ENCODE measurements around the gene PTP4A2.
"Not testable (repeated sequence)": the region's sequence is repeated elsewhere in the genome, so short reads cannot be mapped to it uniquely, and the experiment has no call there.

The PTP4A2 gene

GRCh38 chr1:31923901-31924535 lies 14.2 kb downstream of the PTP4A2 start:
- no peak for DNase-seq

DNA sequence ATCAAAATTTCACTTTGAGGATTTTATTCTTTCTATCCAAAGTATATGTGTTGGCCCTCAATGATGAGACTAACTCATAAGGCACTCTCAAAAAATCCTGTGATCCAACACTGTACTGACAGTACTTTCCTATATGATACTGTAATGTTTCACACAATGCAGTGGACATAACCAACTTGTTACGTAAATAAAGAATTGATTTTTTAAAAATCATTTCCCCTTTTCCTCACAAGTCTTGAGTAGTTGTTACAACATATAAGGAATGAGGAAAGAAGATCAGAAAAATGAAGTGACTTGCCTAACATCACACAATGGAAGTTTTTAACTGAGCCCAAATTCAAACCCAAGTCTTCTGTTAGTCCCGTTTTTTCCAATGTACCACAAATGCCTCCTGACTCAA lies 17.2 kb downstream of the PTP4A2 start:
- DNase-seq: no peak

DNA sequence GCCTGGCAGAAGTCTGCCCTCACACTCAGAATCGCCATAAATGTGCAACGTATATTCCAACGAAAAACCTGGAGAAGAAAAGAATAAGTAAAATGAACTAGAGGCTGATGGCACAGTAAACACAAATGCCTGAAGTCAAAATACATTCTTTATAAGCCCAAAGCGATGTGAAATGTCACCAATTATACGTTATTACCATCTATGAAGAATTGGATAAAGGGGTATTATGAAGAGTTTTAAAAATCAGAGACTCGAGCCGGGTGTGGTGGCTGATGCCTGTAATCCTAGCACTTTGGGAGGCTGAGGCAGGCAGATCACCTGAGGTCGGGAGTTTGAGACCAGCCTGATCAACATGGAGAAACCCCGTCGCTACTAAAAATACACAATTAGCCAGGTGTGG lies 18.6 kb downstream of the PTP4A2 start:
- DNase-seq: no peak

DNA sequence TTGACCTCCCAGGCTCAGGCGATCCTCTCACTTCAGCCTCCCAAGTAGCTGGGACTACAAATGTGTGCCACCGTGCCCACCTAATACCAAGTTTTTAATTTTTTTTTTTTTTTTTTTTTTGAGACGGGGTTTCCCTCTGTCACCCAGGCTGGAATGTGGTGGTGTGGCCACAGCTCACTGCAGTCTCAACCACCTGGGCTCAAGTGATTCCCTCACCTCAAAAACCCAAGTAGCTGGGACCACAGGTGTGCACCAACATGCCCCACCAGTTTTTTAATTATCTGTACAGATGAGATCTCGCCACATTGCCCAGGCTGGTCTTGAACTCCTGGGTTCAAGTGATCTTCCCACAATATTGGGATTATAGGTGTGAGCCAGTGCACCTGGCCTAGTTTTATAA lies 22.7 kb downstream of the PTP4A2 start:
- DNase-seq: no peak

DNA sequence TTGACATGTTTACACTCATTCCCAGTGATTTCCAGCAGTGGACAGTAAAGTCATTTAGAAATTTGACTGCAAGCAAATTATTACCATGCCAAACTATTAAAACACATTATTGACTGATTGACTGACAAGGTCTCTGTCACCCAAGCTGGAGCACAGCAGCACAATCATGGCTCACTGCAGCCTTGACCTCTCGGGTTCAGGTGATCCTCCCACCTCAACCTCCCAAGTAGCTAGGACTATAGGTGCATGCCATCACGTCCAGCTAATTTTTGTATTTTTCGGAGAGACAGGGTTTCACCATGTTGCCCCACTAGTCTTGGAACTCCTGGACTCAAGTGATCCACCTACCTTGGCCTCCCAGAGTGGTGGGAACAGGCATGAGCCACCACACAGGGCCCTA lies 24.2 kb downstream of the PTP4A2 start:
- no peak for DNase-seq

DNA sequence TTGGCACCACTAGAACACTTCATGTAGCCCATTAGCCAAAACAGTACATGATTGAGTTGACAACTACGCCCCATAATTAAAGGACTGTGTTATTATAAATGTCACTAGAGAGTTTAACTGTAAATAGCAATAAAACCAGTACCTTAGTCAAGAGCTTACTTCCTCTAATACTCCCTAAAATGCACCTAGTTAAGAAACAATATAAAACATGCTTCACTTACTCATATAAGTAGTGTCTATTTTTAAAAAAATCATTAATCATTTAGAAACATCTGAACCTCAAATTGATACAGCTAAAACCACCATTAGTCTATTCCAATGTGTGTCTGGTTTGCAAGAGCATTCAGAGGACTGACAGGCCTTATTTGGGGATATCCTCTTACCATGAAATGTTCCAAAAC lies 25.3 kb downstream of the PTP4A2 start:
- DNase-seq: no peak

DNA sequence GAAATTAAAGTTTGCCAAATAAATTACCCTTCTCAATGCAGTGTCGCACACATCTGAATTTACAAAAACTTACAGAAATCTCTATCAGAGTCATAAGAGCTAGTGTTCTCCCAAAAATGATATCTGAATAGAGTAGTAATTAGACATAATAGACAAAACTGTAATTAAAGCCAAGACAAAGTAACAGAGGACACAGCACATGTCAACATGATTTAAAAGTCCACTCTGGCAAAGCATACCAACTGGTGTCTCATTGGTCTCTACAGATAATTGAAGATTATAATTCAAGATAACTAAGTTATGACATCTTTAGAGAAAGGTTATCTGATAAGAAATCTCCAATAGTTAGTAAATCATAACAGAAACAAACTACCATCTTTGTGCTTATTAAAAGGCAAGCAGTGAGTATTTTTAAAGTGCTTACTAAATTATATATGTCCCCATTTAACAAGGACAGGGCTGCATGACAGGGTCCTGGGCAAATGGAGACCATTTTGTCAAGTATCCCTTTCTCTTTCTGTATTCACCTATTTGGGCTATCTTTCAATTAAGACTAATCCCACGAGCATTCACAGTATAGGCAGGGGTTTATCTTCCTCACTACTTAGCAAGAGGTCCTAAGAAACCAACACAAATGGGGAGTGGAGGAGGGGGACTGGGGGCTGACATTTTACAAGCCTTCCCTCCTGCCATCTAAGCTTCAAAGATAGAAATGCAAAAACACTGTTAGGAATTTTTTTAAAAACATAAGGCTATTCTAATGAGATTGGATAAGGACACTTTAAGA lies 26.0 kb downstream of the PTP4A2 start:
- no peak for DNase-seq

- DNase-seq: no peak
Measured at GRCh38 chr1:31910933-31911332, 27.2 kb downstream of the PTP4A2 start.

DNA sequence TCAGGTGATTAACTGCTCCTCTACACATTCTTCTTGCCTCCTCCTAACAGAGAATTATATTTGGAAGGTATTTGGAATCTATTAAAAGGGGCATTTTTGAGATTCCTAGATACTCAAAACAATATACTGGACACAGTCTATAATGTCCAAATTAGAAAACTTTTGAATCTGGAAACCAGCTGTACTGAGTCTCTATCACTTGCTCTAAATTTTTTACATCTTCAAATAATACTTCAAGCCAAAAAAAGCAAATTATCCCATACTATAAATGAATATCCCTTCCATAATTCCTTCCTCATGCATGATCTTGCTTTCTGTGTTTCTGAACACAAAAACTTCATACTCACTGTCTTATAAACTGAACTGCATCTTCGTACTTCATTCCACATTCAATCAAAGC lies 28.5 kb downstream of the PTP4A2 start:
- DNase-seq: no peak

DNA sequence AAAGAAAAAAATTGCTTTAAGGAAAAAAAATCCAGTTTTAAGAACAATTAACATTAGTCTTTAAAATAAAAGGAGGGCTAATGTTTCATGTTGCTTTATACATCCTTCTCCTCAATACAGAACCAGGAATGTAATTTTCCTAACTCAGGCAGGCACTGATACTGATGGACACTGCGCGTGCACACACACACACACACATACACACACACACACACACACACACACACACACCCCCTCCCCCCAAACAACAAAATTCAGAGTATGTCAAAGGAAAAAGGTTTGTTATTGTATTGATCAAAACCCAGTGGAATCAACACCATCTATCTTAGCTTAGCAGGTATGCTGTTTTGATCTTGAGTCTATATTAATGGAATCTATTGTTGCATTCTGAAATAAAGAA lies 31.6 kb downstream of the PTP4A2 start:
- DNase-seq: no peak

DNA sequence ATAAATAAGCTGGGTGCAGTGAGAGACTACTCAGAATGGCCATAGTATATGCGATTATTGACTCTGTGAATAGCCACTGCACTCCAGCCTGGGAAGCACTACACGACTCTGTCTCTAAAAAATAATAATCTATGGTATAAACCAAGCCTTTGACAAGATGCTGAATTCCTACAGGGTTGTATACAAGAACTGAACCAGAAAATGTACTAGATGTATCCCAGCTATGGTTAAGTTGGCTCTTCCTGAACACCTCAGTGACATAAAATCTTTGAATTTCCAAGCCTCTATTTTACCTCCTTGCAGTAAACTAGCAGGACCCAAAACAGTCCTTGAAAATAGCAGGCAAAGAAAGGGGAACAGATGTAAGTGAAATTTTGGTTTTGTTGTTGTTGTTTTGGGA lies 32.5 kb downstream of the PTP4A2 start:
- no peak for DNase-seq

- DNase-seq: no peak
Measured at GRCh38 chr1:31905093-31905509, 33.1 kb downstream of the PTP4A2 start.

GRCh38 chr1:31904339-31905092 lies 33.7 kb downstream of the PTP4A2 start:
- peak; percentile 23 for DNase-seq

DNA sequence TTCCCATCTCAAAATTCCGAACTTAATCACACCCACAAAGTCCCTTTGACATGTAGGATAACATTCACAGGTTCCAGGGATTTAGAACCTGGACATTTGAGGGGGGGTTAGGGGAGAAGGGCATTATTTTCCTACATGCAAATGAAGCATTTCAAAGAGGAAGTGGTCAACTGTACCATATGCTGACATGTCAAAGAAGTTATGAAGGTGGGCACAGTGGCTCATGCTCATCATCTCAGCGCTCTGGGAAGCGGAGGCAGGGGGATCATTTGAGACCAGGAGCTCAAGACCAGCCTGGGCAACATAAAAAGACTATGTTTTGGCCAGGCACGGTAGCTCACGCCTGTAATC lies 35.7 kb downstream of the PTP4A2 start:
- DNase-seq: no peak

DNA sequence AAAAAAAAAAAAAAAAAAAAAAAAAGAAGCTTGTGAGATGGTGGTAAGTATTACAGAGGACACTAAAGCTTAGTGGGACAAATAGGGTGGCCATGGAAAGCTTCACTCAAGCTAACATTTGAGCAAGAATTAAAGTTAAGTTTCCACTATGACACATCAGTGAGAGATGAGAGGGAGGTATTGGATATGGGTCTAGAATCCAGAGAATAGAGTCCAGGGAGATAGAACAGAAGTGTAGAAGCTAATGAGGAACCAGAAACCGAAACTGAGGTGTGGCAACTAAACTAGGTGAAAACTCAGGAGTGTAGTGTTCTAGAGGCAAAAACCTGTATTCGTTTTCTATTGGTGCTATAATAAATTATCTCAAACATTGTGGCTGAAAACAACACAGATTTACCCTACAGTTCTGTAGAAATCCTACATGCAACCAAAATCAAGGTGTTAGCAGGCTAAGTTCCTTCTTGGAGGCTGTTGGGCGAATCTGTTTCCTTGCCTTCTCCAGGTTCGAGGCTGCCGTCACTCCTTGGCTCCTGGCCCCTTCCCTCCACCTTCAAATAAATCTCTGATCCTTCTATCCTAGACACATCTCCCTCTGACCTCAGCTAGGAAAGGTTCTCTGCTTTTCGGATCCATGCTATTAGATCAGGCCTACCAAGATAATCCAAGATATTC lies 36.2 kb downstream of the PTP4A2 start:
- DNase-seq: no peak

GRCh38 chr1:31900790-31901189 lies 37.4 kb downstream of the PTP4A2 start:
- no peak for DNase-seq

GRCh38 chr1:31897526-31898100 lies 40.6 kb downstream of the PTP4A2 start:
- DNase-seq: no peak

DNA sequence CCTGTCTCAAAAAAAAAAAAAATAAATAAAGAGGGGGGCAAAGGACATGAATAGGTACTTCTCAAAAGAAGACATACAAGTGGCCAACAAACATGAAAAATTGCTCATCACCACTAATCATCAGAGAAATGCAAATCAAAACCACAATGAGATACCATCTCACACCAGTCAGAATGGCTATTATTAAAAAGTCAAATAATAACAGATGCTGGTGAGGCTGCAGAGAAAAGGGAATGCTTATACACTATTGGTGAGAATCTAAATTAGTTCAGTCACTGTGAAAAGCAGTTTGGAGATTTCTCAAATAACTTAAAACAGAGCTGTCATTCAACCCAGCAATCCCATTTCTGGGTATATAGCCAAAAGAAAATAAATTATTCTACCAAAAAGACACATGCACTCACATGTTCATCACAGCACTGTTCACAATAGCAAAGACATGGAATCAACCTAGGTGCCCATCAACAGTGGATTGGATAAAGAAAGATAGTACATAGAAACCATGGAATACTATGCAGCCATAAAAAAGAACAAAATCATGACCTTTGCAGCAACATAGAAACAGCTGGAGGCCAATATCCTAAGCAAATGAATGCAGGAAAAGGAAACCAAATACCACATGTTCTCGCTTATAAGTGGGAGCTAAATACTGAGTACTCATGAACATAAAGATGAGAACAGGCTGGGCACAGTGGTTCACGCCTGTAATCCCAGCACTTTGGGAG lies 42.5 kb downstream of the PTP4A2 start:
- not testable (repeated sequence) for DNase-seq

GRCh38 chr1:31891280-31891679 lies 46.9 kb downstream of the PTP4A2 start:
- no peak for DNase-seq

DNA sequence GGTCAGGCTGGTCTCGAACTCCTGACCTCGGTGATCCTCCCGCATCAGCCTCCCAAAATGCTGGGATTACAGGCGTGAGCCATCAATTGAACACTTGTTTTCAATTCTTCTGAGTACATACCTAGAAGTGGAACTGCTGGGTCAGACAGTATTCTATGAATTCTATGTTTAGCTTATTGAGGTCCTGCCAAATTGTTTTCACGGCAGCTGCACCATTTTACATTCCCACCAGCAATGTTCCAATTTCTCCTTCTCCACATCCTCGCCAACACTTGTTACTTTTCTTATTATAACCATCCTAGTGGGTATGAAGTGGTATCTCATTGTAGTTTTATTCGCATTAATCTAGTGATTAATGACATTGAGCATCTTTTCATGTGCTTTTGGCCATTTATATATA lies 49.9 kb downstream of the PTP4A2 start:
- DNase-seq: no peak

DNA sequence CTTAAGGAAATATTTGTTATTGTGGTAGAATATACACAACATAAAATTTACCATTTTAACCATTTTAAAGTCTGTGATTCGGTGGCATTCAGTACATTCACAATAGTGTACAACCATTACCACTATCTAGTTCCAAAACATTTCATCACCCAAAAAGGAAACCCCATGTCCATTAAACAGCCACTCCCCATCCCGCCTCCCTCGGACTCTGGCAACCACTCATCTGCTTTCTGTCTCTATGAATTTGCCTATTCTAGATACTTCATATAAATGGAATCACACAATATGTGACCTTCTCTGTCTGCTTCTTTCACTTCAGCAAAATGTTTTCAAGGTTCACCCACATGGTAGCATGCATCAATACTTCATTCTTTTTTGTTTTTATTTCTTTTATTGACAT lies 51.3 kb downstream of the PTP4A2 start:
- DNase-seq: no peak

- no peak for DNase-seq
Measured at GRCh38 chr1:31885851-31886250, 52.3 kb downstream of the PTP4A2 start.

All from fibroblast of skin of right quadriceps (primary cell).